GM18868 (cell line): ENCODE results near the gene NMT2.
A peak's percentile ranks its signal among the peaks of the same experiment; 100 is the strongest.

Experiments
- ATAC-seq: cut with Tn5 transposase; IDR thresholded peaks from one replicate; pipeline ENCODE4 v1.9.1; 2021; ENCODE audit warnings: mild to moderate bottlenecking, moderate library complexity; ENCODE audit not compliant: unreplicated experiment

NMT2 gene

DNA sequence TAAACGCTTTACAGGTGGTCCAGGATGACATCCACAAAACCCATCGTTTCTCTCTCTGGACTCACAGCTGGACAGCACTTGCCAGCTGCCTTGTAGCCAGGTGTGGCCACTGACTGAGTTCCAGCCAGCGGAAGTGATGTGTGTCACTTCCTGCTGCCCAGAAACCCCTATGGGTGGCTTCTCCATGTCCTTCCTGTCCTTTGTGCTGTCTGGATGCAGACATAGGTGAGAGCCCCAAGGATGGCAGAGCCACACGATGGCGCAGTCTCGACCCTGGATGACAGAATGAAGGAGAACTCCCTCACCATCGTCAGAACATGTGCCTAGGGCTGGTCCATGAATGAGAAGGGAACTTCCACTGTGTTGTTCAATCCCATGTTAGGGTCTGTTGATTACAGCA lies 22.1 kb downstream of the NMT2 start:
- no peak for ATAC-seq

DNA sequence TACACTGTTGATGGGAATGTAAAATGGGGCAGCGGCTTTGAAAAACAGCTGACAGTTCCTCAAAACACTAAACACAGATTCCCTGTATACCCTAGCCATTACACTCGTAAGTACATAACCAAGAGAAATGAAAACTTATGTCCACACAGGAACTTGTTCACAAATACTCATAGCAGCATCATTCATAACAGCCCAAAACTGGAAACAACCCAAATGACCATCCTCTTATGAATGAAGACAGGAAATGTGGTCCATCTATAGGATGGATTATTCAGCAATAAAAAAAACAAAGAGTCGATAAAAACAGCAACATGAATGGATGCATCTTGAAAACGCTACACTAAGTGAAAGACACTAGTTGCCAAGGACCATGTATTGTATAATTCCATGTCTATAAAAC lies 23.7 kb downstream of the NMT2 start:
- no peak for ATAC-seq

DNA sequence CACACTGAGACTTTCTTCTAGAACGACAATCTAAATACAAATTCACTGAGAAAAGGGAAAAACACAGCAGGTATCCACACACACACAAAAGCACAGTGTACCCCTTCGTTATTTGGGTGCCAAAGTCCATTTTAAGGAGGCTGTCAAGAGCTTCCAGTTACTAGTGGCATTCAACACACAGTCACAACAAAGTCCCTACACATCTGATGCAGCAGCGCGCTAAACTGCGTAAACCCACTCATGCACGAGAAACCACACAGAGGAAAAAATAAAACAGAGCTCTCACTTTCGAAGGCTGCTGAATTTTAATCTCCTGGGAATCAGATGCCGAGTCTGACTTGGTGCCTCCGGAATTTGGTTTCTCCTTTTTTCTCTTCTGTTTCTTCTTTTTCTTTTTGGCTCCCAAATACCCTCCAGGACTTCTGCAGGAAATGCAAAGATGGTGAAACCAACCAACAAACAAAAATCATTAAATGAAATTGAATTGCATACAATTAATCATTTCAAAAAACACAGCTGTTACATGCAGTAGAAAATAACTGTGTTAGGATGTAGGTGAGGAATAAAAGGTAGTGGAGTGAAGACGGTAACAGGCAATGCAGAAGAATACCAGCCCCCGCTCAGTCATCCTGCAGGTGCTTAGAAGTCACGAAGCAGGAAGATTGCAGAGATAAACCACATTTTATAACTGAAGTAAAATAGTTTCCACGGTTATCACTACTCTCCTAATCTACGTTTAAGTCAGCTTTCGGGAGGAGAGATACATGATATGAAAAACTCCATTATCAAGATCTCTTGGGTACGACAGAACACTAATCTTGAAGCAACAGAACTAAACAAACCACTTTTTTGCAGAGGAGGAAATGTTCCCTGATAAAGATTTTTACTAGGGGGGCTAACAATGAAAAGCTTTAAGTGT lies 27.1 kb downstream of the NMT2 start:
- peak; percentile 97 for ATAC-seq

DNA sequence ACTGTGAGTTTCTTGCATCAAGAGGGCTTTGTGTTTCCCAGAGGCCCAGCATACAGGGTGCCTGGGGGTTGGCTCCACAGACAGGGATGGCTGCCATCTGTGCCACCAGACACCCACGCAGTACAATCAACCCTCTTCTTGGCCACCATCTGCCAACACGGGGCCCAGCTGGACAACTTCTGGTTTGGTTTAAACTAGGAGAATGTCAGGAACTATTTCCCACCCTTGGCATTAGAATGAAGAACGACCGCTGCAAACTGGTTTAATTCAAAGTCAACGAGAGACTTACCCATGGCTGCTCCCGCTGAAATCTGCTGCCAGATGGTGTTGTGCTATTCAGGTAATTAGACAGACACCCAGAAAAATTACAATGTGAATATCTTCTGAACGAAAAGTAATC lies 27.8 kb downstream of the NMT2 start:
- no peak for ATAC-seq

DNA sequence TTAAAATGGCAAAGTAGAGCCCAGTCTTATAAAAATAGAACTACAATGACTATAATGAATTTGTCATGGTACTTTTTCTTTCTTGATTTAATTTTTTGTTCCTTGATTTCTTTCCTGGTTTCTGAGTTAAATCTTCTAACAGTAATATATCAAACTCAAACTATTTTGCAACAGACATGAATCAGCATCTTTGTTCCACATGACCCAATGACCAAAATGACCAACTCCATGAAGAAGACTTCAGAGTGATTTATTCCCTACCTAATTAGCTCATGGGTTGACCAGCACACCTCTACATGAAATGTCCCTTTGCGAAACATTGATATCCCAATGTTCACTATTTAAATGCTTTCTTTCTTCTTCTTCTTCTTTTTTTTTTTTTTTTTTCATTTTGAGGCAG lies 30.9 kb downstream of the NMT2 start:
- ATAC-seq, result no peak

DNA sequence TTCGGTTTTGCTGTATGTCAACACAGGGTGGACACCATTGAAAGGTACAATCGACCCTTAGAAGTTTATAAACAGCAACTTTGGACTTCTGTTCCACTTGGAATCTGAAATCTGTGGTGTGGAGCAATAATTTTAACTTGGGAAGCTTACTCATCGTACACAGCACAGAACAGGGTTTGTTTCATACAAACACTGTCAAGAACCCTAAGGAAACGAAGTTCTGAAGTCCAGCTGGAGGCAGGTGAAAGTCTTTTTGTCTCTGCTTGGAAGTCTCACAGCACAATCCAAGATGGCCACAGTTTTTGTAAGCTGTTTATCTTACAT lies 31.5 kb downstream of the NMT2 start:
- ATAC-seq, result no peak

DNA sequence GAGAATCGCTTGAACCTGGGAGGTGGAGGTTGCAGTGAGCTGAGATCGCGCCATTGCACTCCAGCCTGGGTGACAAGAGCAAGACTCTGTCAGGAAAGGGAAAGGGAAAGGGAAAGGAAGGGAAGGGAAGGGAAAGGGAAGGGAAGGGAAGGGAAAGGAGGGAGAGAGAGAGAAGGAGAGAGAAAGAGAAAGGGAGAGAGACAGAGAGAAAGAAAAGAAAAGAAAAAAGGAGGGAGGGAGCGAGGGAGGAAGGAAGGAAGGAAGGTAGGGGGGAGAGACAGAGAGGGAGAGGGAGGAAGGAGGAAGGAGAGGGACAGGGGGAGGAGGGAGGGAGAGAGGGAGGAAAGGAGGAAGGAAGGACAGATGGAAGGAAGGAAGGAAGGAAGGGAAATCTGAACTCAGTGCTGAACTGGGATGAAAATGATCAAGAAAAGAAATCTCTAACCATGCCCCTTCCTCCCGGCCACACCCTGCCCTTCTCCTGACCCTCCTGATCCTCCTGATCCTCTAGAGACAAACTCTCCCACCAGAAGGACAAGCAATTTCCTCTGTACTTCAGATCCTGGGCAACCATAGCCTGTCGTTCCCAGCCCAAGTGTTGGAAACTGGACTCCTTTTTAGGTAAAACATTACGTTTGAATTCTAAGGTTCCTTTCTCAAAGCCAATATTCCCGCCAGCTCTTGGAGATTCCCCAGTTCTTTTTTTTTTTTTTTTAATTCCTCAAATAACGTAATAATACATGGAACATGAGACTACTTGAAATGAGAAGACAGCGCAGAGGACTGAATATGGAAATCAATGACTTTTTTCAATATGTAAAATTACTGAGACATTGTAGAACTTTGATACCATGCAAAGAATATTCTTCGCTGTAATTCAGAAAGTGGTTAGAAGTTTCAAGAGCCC lies 32.1 kb downstream of the NMT2 start:
- ATAC-seq, result no peak

DNA sequence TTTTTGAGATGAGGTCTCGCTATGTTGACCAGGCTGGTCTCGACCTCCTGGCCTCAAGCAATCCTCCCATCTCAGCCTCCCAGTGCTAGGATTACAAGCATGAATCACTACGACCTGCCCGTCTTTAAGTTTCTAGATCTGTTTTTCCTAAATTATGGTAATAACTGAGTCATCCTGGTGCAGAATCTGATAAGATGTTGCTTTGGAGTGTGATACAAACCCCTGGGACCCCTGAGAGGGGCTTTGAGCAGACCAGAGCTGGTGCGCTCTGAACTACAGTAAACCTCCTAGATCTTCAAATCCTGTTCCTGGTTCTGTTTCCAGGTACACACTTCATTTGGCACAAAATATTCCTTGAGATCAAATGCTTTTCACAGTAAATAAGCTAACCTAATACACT lies 37.2 kb downstream of the NMT2 start:
- ATAC-seq, result no peak

DNA sequence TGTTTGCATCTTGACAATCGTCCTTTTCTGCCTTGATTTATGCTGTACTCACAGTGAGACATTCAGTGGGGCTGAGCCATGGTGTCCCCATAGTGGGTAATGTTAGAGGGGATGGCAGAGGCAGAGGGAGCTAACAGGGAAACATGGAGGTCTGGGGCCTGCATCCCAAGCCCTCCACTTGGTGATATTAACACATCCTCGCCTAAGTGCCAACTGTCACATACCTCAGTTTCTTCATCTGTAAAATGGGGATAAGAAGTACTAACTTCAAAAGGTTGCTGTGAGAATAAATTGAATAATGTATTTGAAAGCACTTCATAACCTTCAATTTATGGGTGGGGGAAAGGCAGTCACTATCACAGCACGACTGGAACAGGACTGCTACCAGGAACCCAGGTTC lies 43.6 kb downstream of the NMT2 start:
- ATAC-seq, result no peak

DNA sequence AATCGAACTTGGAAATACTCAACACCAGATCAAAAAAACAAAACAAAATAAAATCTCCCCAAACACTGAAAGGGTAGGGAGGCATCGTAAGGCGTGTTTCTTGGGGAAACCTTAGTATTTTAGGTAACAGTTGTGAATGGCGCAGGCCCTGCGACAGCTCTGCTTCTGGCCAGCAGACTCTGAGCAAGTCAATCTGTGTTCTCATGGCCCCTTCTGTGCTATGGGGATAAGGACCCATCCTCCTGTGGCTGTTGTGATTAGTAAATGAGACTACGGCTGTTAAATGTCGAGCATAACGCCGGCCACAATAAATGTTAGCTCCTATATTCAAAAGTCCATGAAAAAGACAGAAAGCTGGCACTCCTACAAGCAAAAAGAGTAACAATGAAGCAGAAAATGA lies 44.3 kb downstream of the NMT2 start:
- ATAC-seq, result no peak

DNA sequence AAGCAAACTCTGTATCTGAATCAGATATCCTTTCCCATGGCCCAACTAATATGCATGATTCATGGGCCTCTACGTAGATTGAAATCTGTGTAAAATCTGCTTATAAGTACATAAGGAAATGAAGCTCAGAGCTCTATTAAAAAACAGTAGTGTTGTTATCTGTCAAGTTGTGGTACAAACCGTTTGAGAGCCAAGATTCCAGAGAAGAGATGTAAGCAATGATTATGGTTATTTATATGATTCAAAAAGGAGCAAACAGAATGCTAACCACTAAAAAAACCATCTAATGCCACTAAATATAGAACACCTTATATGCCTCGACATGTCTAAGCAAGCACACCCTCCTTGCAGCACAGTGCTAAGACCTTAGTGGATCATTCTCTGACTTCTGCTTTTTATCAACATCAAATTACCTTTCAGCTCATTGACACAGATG lies 44.7 kb downstream of the NMT2 start:
- peak; percentile 33 for ATAC-seq

DNA sequence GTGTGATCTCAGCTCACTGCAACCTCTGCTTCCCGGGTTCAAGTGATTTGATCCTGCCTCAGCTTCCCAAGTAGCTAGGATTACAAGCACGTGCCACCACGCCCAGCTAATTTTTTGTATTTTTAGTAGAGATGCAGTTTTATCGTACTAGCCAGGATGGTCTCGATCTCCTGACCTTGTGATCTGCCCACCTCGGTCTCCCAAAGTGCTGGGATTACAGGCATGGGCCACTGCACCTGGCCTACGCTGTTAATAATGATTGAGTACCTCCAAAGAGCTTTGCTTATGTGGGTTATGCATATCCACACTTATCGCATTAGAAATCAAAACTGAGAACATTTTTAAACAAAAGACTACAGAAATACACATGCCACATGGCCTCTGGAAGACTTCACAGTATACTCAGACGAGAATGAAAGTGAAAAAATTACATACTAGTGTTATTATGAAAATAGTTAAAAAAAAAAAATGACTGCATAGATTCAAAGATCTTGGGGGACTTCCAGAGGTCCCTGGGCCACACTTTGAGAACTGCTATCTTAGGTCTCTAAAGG lies 45.9 kb downstream of the NMT2 start:
- peak; percentile 90 for ATAC-seq

DNA sequence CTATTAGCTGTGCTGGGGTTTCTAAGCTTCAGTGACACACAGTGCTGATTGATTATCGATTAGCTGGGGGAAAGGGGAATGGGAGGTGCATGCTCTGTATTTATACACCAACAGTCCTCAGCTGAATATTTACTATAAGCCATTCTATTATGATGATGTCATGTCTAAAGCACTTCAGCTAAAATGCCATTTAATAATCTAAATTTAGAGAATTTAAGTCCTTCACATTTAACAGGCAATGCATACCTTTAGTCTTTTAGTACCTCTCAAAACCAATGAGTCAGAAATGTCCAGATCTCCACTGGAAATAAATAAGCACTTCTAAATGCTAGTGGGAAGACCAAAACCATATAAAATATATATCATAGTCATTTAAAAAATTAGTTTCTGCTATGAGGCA lies 46.8 kb downstream of the NMT2 start:
- ATAC-seq, result no peak

DNA sequence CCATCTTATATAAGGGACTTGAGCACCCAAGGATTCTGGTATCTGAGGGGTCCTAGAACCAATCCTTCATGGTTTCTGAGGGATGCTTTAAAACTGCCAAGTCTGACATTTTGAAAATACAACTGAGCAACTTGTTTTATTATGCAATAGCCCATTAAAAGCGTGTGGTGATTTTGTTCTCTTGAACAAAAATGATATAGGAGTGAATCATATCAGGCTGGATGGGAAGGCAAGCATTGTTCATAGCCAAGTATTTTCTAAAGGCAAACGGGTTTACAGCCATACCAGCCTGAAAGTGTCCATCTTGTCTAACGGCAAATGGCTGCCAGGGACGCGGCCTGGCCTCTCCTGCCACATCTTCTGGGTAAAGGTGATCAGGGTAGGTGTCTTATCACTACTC lies 48.0 kb downstream of the NMT2 start:
- ATAC-seq, result no peak

DNA sequence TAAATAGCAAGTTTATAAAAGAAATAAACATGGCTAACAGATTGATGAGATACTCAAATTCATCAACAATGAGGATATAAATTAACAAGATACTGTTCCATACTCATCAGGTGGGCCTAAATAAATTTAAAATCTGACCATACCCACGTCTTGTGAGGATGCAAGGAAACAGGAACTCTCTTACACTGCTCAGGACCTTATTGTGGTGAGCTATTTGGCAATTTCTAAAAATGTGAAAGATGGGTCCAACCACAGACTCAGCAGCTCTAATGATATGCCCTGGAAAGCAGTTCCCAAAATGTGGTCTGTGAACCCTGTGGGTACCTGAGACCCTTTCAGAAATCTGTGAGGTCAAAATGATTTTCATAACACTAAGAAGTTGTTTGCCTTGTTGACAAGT lies 49.9 kb downstream of the NMT2 start:
- ATAC-seq, result no peak

DNA sequence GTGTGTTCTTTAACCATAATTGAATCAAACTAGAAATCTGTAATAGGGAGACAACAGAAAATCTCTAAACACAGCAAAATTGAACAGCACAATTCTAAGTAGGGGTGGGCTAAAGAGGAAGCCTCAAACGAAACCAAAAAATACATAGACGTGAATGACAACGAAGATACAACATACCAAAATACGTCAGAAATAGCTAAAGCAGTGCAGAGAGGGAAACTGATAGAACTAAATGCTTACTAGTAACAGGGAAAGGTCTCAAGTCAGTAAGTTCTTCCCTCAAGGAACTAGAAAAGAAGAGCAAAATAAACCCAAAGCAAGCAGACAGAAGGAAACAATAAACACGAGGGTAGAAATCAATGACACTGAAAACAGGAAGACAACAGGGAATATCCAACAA lies 52.3 kb downstream of the NMT2 start:
- ATAC-seq, result no peak

DNA sequence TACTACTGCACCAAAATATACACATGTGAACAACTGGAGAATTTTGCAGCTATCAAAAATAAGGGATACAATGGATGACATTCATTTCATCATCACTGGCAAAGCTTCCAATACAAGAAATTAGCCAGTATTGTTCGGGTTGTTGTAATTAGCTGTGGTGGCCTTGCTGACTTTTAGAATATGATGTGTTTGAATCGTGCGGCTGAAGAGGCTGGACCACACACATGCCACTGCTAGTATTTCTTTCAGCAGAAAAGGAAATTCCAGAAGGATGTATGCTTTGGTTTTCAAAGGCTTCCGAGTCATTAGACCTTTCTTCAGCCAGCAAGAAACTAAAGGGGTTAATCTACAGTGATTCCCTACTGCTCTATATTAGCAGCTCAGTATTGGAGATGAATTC lies 54.7 kb downstream of the NMT2 start:
- ATAC-seq, result no peak

DNA sequence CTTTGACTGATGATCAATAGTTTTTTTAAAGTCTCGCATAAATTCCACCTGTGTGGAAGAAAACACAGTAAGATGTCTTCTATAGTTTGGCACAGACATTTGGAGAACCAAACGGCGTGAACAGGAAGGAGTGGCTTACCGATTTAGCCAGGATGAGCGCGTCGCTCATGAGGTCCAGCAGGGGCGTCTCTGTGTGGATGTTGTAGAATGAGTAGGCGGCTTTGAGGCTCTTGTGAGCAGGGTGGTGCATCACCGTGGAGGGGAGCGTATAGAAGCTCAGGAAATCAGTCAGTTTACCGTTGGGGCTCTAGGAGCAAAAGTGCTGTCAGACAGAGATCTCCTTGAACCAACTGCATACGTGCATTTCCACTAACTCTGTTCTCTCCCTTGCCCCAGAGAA lies 55.8 kb downstream of the NMT2 start:
- no peak for ATAC-seq

DNA sequence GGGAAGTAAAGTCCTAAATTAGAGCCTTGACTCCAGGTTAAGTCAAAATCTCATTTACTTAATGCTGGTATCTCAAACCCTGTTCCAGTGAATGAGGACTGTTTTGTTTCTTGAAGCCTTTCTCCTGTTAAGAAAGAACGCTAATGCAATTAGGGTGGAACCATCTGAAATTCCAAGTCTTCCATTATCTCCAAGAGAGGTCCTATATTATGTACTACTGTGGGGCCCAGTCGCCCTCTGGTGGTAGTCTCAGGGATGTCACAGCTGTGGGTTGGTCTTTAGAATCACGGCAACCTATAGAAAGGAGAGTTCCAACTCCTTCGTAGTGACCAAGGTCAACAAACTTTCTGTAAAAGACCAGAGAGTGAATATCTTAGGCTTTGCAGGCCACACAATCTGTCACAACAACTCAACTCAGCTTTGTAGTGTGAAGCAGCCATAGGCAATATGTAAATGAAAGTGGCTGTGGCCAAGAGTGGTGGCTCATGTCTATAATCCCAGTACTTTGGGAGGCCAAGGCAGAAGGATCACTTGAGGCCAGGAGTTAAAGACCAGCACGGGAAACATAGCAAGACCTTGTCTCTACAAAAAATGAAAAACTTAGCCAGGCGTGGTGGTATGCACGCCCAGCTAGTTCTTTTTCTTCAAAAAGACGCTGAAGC lies 62.0 kb downstream of the NMT2 start:
- ATAC-seq, result peak; percentile 87

DNA sequence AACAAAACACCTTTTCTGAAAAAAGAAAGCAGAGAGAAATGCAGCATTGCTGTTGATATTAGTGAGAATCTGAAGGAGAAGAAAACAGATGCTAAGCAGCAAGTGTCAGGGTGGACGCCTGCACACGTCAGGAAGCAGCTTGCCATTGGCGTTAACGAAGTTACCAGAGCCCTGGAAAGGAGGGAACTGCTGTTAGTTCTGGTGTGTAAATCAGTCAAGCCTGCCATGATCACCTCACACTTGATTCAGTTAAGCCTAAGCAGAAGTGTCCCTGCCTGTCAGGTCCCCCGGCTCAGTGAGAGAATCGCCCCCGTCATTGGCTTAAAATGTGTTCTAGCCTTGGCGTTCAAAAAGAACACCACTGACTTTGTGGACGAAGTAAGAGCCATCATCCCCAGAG lies 65.0 kb downstream of the NMT2 start:
- ATAC-seq, result no peak

DNA sequence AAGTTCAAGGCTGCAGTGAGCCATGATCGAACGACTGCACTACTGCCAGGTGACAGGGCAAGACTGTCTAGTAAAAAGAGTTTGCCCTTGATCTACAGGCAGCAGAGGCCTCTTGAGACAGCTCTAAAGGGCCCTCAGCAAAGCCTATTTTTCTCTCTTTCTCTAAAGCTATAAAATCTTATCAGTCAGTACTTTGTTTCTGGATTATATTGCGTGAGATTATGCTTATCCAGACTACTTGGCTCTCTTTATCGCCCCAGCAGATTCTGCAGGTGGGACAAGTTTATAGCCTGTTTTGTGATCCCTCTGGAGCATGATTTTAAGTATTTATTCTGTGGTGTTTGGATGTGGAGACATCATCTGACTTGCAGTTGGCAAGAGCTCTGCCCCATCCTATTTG lies 68.6 kb downstream of the NMT2 start:
- no peak for ATAC-seq
